Fibroblast of gingiva (primary cell): ENCODE data around the gene PSMB10.
"Not testable (repeated sequence)": the region's sequence is repeated elsewhere in the genome, so short reads cannot be mapped to it uniquely, and the experiment has no call there.

Experiments
- DNase-seq: peaks from one replicate; pipeline ENCODE4 v3.0.0-alpha.2; 2011; ENCODE audit warnings: low read depth

PSMB10 gene

DNA sequence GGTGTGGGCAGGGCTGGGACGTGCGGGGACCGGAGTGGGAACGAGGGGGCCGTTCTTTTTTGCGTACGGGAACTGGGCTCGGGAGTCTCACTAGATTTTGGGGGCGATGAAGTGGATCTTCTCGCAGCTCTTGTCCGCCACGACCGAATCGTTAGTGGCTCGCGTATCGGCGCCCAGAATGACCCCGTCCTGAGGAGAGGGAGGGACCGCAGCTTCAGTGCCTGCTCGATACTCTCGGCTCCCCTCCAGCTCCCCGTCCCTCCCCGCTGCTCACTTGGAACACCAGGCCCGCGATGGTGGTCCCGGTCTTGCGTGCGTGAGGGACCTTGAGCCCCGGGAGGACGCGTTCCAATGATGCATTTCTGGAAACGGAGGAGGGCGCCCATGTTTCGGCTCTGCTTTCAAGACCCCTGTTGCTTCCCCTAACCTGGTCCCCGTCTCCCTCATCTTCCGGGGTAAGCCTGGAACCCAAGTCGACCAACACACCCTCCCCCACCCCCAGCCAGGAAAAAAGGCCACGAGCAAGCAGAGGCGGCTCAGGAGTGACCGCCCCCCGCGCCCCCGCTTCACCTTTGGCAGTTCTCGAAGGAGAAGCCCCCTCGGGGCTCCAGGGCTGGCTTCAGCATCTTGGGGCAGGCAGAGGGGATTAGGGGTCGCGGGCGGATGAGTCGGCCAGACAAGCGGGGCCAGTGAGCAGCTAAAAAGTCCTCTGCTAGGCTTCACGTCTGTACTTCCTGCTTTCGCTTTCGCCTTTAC is at the start of gene PSMB10:
PSMB10 (minus strand) TSS at position 727 of the 756 bp plus-strand sequence; CDS start at position 626, 101 bp downstream.
- peak; percentile 65 for DNase-seq

DNA sequence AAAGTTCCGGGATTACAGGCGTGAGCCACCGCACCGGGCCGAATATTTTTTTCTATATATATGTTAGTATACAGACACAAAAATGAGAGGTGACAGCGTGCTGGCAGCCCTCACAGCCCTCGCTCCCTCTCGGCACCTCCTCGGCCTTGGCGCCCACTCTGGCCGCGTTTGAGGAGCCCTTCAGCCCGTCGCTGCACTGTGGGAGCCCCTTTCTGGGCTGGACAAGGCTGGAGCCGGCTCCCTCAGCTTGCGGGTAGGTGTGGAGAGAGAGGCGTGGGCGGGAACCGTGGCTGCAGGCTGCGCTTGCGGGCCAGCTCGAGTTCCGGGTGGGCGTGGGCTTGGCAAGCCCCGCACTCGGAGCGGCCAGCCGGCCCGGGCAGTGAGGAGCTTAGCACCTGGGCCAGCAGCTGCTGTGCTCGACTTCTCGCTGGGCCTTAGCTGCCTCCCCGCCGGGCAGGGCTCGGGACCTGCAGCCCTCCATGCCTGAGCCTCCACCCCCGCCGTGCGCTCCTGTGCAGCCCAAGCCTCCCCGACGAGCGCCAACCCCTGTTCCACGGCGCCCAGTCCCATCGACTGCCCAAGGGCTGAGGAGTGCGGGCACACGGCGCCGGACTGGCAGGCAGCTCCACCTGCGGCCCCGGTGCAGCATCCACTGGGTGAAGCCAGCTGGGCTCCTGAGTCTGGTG is 45.5 kb upstream of the PSMB10 start:
- DNase-seq: no peak

DNA sequence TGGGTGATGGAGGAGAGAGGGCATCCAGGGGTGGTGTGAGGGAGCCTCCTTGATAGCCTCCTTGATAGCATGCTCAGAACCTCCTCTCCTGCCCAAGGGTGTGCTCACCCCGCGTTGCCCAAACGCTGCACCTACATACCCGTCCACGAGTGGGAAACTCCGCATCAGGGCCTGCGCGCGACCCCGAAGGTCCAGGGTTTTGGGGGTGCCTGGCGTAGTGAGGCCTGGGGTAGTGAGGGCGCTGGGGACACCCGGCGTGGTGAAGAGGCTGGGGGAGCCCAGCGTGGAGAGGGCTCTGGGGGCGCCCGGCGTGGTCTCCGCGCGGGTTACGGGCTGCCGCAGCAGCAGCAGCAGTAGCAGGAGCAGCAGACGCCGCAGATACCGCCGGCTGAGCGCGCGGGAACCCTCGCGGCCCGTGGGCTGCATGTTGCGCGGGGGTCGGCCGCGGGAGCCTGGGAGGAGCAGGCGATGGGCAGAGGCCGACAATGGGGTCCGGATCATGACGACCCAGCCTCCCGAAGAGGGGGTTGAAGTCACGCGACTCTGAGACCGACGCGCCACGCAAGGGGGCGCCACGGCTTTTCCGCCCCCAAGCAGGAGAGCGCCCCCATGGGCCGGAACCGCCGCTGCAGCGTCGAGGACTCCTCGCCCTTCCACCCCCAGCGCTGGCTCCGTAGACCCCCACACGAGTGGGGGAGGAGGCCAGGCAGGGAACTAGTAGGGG is 43.5 kb upstream of the PSMB10 start, which contains the start of gene DPEP3:
DPEP3 (minus strand) TSS at position 545 of the 724 bp plus-strand sequence; CDS start at position 426, 119 bp downstream.
- no peak for DNase-seq

DNA sequence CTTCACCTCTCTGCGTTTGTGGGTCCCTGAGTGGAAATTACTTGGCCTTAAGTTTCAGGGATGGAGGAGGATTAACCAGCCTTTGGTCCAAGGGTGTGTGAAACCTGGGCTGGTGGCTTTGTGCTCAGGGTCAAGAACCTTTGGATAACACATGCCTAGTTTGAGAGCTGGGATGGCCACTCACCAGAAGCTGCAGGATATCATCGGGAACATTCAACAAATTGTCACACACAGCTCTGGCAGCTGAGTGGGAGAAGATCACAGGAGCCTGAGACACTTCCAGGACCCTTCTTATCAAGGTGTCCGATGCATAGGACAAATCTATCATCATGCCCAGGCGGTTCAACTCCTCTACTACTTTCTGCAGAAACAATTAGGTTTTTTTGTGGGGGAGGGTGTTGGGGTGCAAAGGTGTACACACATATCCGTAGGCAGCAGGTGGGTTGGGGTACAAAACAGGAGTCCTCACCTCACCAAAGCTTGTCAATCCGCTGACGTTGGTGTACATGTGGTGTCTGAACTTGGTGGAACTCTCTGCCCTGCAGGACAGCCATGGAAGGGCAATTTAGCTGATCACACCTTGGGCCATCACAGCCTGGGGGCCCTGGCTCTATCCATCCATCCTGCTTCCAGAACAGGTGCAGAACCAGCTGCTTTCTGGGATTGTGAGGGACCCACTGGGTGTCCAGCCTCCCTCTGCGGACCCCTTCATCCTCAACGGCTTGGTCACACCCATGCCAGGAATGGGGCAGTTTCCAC is 41.0 kb upstream of the PSMB10 start:
- no peak for DNase-seq

DNA sequence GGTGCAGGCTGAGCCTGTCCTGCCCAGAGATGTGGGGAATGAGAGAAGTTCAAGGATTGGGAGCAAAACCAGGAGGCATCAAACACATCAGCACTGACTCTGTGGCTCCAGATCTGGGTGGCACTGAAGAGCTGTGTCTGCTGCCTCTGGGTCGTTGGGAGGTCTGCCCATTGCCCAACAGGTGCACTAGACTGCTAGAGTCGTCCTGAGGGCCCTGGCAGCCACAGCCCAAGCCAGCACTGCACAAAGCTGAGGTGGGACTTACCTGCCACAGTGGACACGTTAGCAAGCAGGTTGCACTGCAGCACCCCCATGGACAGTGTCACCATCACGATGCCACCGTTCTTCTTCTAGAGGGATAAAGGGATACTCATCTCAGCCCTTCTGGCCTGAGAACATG is 40.4 kb upstream of the PSMB10 start:
- no peak for DNase-seq

DNA sequence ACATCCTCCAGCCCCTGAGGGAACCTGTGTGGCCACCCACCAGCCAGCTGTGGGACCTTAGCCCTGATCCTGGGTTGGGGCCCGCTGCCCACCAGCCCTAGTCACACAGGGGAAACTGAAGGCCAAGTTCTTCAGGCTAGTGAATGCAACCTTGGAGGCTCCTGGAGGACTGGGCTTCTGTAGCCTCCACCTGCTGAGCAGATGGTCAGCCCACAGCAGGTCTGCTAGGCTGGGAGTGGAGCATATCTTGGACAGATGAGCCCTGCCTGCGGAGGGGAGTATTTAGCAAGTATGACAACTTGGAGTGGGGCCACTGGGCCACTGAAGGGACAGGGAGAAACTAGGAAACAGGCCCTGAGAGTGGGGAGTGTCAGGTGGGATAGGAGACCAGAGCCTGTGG is 39.6 kb upstream of the PSMB10 start:
- DNase-seq: no peak

DNA sequence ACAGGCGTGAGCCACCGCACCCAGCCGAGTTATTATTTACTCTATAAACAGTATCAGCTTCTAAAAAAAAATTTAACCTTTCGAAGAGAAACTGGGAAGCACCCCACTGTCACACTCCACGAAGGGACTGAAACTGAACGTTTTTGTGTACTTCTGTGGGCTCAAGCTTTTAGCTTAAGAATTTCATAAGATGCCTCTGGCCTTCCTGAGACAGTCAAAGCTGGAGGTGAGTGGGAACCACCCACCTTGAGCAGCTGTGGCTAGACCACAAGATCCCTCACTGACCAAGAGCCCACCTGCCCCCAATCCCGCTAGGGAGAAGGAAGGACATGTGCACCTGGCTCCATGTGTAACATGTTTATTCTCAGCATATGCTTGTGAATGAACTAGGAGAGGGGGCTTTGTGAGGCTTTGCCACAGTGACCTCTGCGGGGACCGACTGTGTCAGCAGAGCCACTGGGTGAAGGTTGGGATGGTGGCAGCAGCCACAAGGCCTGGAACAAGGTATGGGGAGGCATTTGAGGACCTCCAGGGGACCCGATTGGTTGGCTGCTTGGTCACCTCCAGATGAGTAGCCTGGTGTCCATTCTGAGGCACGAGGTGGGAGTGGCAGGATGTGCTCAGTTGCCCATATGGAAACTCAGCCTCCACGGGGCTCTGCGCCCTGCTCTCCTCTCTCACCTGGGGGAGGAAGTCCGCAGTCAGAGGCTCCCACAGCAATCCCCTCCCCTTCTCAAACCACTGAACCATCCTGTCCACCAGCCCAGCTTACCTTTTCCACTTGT is 38.9 kb upstream of the PSMB10 start:
- DNase-seq: no peak

DNA sequence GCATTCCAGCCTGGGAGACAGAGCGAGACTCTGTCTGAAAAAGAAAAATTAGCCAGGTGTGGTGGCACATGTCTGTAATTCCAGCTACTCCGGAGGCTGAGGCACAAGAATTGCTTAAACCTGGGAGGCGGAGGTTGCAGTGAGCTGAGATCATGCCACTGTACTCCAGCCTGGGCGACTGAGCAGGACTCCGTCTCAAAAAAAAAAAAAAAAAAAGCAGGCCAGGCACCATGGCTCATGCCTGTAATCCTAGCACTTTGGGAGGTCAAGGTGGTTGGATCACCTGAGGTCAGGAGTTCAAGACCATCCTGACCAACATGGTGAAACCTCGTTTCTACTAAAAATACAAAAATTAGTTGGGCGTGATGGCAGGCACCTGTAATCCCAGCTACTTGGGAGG is 35.6 kb upstream of the PSMB10 start:
- DNase-seq: not testable (repeated sequence)

DNA sequence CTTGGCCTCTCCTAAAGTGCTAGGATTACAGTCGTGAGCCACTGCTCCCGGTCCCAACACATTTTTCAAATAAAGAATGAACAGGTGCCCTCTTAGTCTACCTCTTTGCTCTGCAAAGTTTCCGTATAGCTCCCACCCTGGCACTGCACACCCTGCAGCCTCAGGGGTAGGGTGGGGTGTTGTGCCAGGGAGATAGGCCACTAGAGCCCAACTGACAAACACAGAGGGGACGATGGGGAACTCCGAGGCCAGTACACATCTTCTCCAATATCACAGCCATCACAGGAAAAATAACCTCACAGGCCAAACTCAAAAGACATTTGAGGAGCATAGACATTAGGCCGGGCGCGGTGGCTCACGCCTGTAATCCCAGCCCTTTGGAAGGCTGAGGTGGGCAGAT is 34.5 kb upstream of the PSMB10 start:
- no peak for DNase-seq

DNA sequence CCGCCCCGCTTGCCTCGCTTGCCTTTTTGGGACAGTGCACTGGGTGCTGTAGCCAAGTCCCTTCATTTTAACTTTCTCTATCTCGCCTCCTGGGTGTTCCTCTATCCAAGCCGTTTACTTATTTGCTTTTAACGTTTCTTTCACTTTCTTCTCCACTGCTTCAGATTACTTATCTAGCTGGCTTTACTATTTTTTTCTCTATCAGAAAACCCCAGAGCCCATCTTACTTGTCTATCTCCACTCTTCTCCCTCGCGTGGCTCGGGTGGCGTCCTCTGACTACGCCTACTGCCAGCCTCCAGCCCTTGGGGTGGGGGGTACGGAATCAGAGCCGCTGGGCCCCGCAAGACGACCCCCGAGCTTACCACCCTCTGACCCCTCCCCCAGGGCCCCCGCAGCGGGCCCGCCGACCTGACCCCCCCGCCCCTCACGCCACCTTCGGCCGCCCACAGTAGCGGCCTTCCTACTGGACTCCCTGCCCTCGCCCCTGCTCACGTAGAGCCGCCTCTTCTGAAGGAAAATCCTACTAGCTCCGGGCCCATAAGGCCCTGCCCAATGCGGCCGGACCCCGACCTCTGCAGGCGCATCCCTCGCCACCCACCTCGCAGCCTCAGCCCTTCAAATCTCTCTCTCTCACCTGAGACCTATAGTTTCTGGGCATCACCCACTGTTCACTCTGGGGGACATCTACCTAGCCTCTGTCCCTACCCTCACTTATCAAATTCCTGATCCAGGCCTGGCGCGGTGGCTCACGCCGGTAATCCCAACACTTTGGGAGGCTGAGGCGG is 32.8 kb upstream of the PSMB10 start:
- no peak for DNase-seq

DNA sequence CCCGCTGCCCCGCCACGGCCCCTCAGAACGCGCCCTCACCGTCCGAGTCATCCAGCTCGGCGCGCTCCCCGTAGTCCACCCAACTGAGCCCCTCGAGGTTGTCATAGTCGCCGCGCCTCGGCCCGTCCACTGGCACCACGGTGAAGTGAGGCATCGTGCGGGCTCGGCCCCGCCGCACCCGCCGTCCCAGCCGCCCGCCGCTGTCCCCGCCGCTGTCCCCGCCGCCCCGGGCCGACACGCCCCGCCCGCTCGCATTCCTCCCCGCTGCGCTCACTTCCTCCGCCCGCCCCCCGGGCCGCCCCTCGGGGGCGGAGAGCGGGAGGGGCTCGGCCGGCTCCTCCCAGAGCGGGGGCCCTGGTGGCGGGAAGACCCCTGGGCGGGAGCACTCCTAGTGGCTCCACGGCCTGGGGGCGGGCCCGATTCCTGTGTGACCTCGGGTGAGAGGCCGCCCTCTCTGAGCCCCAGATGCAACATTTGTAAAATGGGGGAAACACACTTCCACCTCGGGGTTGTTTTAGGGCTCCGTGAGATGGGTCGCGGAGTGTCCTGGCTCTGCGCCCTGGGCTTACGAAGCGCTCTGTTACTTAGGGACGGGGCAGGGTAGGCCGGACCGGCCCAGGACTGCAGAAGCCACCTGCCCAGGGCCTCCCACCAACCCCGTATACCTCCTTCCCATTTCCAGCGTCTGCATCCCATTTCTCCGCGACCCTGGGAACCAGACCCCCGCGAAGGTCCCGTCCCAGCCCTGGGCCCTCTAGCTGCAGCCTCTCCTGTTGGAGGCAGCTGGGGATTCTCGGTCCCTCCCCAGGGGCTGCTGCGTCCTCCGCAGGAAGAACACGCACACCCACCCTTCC is 32.0 kb upstream of the PSMB10 start, which contains the start of gene SLC12A4:
SLC12A4 (minus strand) TSS at position 238 of the 854 bp plus-strand sequence; CDS start at position 154, 84 bp downstream.
- DNase-seq: peak; percentile 82

DNA sequence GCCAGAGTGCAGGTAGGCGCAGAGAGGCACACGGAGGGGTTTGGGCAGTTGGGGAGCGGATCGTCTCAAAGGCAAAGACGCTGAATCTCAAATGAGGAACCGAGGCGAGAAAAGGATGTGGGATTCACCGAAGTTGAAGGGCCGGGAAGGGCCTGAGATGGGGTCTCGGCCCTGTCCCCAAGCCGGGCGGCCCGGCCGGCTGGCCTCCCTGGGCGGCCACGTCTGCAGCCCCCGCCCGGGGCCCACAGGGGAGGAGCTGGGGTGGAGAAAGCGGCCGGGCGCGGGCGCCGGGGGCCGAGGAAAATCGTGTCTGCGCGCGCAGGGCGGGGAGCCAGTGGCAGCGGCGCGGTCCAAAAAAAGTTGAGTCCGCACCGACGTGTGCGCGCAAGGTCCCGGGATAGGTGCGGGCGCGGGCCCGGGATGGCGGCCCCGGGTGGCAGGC is 31.3 kb upstream of the PSMB10 start:
- peak; percentile 38 for DNase-seq

DNA sequence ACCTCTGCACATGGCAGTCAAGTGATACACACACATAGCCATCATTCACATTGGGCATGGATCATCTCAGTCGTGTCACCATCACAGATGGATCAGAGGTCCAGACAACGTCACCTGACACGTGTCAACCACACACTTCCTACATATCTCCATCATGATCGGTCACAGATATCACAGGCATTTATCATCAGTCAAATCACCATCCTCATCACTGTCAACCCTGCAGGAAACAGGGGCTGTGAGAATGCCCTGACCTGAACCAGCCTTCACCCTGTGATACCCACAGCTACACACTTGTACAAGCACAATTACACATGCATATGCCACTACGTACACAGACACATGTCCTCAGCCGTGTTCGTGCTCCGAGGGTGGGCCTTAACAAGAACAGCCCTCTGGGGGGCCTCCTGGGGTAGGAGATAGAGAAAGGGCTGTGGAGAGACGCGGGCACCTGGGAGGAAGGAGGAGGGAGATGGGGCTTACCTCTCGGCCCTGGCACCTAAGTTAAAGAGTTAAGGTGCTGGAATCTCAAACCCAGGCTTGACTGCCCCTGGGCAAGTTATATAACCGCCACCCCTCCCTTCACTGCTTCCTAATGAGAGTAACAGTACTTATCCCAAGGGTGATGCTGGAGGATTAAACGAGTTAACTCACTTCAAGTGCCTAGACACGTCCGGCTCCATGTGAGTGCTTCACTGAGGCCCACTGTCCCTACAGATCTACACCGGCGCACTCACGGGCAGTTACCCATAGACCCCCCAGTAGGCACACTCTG is 30.7 kb upstream of the PSMB10 start:
- no peak for DNase-seq

DNA sequence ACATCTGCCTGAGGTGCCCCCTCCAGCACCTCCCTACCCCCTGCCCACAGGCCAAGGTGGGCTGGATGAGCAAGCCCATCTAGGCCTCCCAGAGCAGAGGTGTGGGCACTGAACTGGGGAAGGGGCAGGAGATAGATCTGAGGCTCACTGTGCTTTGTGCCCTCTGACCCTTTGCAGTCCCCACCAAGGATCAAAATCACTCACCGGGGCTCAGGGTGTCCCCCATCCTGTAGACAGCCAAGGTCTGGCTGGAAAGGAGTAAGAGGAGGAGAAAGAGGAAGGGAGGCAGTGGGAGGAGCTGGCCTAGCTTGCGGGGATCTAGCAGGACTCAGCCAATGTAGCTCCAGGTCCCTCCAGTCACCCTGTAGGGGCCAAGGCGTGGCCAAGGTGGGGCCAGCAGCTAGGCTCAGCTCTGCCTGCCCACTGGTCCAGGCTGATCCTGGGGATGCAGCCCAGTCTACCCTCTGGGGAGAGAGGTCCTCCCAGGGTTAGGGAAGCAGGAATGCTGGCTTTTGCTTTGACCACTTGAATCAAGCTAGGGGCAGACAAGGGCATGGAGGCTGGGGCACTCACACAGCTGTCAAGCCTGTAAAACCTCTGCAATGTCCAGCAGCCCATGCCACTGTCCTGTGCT is 30.0 kb upstream of the PSMB10 start:
- peak; percentile 72 for DNase-seq

DNA sequence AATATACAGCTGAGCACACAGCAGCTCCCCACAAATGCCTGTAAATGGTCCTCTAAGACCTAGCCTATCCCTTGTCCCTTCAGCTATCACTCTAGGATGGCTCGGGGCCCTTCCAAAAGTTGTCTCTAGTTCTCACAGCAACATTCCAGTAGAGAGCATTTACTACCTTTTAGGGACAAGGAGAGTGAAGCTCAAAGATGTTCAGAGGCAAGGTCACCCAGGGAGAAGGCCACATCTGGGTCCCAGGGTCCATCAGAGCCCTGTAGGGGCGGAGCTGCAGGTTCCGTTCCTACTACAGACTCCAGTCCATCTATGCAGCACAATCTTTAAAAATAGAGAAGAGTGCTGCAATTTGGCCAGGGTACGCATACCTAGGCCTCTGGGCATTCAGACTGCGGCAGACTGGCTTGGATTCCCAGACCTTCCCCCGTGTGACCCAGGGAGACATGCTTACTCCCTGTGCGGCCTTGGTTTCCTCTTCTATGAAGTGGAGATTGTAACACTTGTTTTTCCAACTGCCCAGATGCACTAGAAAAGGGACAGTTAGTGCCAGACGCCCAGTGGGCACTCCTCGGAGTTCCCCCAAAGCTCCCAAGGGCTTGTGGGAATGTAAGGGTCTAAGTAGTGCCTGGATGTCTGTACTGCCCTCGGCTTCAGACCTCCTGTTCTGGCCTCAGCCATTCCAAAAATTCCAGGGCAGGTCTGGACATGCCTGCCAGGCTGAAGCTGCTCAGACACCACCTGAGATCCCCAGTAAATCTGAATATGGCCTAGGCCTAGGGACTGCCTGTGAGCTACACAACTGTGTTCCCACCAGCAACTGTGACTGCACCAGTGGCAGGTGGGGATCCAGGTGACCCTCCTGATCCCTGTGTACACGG is 29.3 kb upstream of the PSMB10 start:
- DNase-seq: no peak

DNA sequence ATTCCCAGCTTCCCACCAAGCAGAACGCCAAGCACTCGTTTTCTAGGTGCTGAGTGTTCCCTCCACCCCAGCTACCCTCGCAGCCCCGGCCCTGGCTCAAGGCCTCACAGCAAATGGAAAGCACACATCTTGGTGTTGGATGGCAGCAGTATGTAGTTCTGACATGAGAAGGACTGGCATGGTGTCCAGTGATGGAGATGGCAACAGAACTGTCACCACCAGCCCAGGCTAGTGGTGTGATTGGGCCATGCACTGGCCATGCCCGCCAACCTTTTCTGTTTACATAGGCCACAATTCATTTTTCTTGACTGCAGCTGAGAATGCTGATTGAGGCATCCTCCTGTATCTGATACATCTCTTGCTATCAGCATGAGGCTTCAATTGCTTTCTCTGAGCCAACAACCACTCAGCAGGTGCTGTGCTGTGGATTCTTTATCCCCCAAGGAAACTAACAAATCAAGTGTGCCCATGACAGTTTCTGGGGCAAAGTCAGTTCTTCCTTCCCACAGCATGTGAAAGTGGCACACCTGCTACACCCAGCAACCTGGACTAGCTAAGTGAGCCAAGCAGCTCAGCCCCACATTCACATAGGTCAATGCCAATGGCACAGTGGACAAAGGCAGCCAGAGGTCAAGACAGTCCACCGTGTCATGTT is 28.0 kb upstream of the PSMB10 start:
- DNase-seq: no peak
